Activated CD4-positive, alpha-beta T cell treated with anti-CD3 and anti-CD28 coated beads, Interleukin-2, amount 50 U/mL, for 16 hours (primary cell): ENCODE data around the gene UBE2G2.

Experiments used
- DNase-seq: peaks from one replicate; pipeline ENCODE4 v3.0.0-alpha.2; 2020

Gene UBE2G2

DNA sequence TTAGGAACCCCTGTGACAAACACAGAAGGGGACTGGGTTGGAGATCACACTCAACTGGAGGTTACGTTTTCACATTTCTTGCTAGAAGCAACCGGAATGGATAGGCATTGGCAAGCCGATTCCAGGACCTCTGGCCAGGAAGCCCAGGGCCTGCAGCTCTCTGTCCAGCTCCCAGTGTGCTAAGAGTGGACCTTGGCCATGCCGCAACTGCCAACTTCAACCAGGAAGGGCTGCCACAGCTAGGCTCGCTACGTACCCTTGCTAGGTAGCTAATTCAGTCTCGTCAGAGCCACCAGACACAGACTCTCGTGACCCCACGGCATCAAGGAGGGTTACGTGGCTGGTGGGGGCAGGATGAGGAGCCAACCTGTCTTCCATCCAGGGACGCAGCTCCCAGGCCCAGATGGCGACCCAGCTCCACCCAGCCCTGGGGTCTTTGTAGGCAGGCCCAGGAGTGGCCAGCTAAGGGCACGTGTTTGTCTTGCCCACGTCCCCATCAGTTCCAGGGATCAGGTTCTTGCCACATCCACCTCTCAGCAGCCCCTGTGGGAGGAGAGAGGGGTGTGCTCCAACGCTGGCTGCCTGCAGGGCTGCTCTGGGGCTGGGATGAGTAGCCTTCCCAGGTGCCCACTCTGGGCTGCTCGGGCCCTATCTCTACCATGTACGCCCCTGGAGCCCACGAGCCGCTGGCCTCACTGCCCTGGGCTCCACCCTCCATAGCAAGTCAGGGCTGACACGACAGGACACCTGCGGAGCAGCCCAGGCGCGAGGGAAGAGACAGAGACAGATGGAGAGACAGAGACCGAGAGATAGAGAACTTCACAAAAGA, 39.2 kb downstream of the UBE2G2 start:
- no peak for DNase-seq

DNA sequence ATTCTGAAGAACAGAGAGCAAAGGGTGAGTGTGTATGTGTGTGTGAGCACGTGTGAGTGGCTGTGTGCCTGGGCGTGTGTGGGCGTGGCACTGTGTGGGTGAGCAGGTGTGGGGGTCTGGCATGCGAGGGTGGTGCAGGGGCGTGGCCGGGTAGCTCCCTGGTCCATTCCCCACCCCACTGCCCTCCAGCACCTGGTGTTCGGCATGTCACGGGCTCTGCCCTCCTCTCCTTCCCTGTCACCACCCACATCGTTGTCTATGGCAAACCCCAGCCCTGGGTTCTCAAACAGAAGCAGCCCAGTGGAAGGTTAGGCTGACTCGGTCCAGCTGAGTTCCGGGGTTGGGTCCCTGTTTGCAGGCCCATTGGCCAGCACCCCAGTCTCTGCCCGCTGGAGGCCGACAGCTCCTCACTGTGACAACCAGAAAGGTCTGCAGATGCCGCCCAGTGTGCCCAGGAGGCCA, 39.8 kb downstream of the UBE2G2 start:
- DNase-seq, result no peak

DNA sequence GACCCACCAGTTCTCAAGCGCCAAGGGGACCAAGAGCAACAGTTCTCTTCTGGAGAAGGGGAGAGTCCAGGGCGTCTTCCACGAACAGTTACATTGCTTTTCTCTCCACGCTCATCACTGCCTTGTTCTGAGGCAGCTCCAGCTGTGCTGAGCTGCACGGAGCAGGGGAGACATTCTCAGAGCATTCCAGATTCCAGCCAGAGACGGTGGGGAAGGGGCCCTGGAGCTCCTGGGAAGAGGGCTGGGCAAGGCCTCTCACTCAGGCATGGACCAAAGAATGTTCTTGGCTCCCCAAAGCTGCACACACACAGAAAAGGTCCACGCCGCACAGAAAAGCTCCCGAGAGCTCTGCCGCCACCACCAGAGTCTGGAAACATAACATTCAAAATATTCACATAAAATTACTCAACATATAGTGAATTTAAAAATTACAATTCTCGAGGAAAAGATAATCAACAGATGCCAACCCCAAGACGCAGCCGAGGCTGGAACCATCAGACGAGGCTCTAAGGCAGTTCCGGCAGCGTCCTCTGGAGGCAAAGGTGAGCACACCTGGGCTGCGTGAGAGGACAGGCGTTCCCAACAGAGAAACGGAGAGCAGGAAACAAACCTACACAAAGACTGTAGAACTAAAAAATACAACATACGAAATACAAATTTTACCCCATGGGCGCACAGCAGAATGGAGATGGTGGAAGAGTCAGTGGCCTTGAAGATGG, 40.5 kb downstream of the UBE2G2 start:
- DNase-seq, result no peak

DNA sequence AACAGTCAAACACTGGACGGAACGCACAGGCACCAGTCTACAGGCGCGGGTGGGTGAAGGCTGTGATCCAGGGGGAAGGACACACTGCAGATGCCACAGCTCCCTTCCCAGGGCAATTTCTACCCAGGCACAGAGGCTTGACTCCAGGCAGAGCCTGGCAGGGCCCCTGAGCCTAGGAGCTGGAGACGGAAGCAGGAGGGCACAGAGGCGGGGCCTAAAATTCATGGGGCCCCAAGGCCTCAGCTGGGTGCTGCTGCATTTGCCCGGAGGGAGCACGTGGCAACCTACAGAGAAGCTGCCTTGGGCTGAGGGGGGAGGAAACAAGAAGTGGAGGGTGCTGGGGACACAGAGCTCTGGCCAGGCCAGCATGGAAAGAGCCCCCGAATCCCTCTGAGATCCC, 41.2 kb downstream of the UBE2G2 start:
- DNase-seq, result no peak

- no peak for DNase-seq
These were observed 41.9 kb downstream of the UBE2G2 start for GRCh38 chr21:44759628-44760285.

- no peak for DNase-seq
These were observed 42.6 kb downstream of the UBE2G2 start for GRCh38 chr21:44758781-44759627.

DNA sequence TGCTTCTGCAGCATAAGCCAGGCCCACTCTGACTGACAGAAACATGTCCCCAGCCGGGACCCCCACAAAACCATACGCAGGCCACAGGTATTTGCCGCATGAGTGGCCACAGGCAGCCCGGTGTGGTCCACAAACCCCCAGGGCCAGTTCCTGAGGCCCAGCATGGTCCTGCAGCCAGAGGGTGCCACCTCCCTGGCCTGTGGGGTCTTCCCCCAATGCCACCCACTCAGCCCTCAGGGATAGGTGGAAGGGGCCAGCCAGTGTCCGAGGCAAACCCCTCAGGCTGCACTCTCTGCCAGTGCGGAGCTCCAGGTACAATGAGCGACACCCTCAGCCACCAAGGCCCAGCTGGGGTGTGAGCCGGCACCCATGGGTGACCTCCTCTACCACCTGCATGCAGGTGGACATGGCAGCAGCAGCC, 43.5 kb downstream of the UBE2G2 start:
- DNase-seq, result no peak

- no peak for DNase-seq
These were observed 43.9 kb downstream of the UBE2G2 start for GRCh38 chr21:44757731-44758130.

- no peak for DNase-seq
These were observed 45.0 kb downstream of the UBE2G2 start for GRCh38 chr21:44756423-44757185.

DNA sequence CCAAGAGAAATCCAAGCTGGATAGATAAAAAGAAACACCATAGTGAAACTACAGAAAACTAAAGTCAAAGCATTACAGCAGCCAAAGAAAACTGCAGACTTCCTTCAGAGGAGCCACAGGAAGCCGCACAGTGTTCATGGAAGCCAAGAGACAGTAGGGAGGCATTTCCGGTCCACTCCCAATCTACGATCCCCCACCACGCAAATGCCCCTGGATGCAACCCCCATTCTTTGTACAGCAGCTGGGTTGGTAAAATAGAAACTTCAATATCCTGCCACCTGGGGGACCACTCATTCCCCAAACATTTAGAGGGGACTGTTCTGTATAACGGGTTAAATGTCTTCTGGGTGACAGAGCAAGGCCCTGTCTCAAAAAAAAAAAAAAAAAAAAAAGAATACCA, 46.4 kb downstream of the UBE2G2 start:
- DNase-seq, result no peak

DNA sequence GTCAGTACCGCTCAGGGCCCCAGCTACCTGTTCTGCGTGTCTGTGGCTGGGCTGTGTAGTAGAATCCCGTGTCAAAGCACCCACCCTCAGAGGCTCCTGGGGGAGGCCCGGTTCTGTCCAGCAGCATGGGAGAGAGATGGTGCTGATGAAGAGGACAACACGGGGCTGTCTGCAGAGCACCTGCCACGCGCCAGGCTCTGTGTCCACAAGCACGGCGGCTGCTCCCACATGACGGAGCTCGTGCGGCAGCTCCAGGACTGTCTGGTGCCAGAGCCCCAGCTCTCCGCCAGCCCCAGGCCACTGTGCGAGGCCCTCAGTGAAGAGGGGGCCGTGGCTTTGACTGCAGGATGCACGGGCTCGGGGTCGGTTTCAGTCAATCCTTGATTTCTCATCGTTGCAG, 48.3 kb downstream of the UBE2G2 start:
- DNase-seq, result no peak

GRCh38 chr21:44752671-44753235, 48.9 kb downstream of the UBE2G2 start:
- no peak for DNase-seq

- no peak for DNase-seq
These were observed 49.6 kb downstream of the UBE2G2 start for GRCh38 chr21:44751799-44752636.

GRCh38 chr21:44751186-44751798, 50.3 kb downstream of the UBE2G2 start:
- no peak for DNase-seq

DNA sequence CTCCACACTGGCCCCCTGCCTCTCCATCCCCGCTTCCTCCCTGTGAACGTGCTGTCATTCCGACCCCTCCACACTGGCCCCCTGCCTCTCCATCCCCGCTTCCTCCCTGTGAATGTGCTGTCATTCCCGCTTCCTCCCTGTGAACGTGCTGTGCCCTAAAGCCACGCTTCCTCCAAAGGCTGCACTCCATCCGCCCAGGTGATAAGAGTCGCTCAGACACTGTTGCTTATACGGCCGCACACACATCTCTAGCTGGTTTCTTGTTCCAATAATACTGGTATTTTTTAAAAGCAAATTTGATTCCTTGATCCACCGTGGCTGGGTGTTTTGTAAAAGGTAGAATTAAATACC, 51.0 kb downstream of the UBE2G2 start:
- no peak for DNase-seq

DNA sequence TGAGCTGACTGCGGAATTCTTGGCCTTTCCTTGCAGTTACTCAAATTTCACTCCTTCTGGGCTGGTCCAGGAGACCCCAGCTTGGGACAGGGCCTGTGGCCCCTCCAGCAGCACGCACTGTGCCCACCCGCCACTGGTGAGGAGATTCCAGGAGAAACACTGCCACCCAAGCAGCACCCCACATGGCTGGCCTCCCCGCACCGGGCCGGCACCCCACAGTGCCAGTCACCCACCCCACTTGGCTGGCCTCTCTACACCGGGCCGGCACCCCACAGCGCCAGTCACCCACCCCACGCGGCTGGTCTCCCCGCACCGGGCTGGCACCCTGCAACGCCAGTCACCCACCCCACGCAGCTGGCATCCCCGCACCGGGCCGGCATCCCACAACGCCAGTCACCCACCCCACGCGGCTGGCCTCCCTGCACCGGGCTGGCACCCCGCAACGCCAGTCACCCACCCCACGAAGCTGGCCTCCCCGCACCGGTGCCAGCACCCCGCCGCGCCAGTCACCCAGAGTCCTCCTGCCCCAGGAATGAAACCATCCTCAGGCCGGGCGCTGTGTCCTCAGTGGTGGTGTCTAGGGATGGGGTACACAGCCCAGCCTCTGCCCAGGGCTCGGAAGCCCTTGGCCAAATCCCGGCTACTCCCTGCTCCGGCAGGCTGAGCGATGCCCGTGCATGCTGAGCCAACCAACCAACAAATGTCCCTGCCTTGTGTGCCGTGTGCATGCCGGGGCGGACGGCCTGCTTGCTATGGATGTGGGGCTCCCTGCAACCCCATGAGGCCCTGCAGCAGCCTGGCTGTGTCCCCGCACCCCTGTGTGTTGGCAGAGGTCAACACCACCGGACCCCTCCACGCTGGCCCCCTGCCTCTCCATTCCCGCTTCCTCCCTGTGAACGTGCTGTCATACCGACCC, 51.6 kb downstream of the UBE2G2 start:
- no peak for DNase-seq

DNA sequence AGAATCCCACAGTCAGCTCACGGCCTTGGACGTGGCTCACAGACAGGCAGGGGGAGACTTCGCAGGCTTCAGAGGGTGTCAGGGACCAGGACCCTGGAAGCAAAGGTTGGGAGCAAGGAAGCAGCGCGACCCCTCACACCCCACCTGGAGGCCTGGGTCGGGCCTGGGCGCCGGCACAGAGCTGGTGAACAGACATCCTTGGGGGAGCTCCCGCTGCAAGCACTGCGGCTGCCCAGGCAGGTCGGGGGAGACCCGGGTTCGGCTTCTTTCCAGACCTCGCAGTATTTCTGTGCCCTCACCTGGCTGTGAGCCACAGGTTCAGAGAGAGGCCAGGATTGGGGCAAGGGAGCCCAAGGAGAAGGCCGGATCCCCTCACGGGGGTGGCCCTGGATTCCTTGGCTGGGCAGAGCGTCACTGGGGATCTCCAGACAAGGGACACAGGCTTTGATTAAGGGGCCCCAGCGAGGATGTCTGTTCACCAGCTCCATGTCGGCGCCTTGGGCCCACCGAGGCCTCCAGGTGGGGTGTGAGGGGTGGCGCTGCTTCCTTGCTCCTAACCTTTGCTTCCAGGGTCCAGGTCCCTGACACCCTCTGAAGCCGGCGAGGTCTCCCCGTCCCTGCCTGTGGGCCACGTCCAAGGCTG, 52.4 kb downstream of the UBE2G2 start:
- no peak for DNase-seq

DNA sequence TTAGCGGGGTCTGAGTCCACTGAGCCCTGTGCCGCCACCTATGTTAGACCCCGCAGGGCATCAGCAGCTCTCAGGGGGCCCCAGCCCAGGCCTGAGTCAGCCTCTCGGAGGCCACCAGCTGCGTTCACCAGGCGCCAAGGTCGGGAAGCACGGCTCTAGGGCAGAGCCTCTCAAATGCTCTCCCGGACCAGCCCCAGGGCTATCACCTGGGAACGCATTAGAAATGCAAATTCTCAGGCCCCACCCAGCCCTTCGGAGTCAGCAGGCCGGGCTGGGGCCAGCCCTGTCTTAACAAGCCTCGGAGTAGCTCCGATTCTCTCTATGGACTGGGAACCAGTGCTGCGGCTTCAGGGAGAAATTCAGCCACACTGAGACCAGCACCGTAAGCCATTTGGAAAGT, 53.0 kb downstream of the UBE2G2 start:
- no peak for DNase-seq
